NCI-H748 (cell line): Measurements from ENCODE around the gene PHIP.

ENCODE experiments used
- DNase-seq: peaks from one replicate; lab custom pipeline; 2025; ENCODE audit not compliant: unreplicated experiment; lab: John Stamatoyannopoulos, UW

PHIP gene

DNA sequence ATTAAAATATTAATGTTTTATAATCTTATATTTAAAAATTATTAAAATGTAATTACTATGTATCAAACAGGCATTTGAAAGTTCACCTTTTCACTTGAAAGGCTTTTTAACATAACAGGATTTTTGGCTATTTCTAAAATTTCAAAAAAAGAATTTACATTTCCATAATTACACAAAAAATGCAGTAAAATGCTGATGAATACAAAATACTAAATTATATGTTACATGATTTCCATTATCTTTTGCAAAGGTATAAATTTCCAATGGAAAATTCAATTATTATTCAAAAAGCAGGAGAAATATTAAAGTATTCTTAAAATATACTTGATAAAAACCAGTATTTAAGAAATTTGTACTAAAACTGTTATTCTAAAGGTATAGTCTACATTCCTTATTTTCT, 66.1 kb downstream of the PHIP start:
- no peak for DNase-seq

DNA sequence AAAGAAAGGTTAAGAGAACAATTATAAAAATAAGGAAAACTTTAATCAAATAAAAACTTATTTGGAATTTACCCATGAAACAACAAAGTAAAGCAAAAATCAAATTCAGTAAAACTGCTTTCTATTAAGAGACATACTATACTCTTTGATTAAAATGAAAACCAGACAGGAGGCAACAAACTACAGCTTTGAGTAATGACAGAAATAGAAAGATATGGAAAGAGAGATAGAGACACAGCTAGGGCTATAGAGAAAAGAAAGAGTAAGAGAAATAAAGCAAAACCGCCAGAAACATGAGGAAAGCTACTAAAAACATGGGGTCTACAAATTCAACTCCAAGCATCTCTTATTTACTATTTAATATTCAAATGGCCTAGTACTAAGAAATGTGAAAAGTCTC, 67.6 kb downstream of the PHIP start:
- no peak for DNase-seq

DNA sequence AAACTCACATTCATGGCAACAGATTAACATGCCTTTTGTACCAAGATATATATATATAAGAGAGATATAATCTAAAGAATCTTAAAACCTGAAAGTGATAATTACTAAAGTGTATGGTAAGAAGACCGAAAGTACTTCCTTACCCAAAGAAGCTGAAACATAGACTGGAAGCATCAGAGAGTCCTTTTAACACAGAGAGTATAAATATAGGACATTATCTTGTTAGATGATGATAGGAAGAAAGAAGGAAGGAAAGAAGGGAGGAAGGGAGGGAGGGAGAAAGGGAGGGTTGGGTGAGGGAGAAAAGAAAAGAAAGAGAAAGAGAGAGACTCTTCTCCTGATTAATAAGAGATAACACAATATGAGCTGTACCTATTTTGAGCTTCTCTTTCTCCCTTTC, 68.2 kb downstream of the PHIP start:
- DNase-seq = no peak

DNA sequence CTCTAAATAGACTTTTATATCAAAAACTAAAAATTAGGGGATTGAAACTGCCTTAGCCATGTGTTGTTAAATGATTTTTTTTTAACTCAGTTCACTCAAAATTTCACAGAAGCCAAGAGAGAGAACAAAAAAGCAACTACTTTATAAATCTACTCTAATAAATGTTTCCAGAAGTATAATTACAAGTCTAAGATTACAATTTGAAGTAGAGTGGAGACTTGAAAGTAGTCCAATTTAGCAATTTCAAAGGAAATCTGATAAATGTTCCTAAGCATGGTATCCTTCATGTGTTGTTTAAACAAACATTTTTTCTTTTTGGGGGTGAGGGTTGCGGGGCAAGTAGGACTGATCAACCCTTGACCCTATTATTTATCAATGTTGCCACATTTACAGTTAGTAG, 72.6 kb downstream of the PHIP start:
- DNase-seq = no peak

DNA sequence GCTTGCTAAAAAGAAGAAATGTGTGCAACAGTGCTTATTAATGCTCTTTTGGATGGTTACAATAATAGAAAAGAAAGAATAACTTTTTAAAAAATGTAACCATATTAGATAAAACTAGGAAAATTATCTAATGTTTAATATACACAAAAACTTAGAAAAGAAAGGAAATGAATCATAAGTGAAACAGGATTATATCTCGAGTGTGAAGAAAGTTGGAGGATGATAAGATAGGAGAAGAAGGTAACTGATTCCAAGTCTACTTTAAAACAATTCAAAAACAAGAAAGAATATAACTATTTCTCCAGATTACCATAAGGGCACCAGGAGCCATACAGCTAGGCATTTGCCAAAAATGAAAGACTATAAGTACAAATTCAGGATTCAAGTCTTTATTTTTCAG, 73.0 kb downstream of the PHIP start:
- DNase-seq = no peak

DNA sequence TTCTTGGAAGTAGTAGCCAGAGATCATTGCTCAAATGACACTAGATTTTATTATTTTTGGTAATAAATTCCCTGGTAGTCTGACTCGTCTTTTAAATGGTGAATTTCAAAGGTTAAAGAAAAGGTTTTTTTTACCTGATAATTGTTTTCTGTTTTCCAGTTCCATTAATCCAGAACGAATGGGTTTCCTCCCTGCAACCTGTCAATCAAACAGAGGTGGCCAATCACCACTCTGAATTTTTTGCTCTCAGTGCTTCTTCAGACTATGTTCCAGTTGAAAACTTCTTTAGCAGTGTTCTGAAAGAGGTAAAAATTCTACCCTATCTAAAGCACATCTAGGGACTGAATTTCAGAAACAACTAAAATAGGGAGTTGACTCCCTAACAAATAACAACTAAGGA, 73.8 kb downstream of the PHIP start:
- no peak for DNase-seq

DNA sequence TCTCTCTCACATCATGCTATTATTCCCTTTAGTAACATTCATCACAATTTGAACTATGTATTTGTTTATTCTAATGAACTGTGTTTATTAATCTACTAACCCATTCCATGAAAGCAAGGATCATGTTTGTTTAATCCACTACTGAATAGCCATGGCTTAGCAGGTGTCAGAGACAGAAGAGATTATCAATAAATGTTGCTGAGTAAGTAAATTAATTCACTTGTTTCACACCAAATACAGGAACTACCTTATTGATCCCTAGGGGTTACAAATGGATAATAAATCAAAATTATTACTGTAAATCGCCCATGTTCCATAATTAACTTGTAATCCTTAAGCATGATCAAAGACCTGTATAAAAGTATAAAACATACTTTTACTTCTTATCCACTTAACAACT, 76.6 kb downstream of the PHIP start:
- DNase-seq = no peak

DNA sequence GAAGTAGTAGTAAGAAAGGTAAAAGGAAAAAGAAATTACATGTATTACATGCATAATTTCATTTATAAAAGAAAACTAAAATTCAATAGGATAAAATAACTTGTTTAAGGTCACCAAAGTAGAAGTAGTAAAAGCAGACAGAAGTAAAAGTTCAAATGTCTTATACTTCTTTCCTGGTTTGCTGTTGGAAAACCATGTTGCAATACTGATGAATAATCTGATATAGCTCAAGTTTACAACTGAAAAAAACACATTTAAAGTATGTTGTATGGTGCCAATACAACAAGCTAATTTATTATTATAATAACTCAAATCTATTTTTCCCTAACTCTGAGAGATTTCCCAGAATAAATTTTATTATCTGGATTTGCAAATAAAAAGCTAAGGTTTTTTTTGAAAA, 78.3 kb downstream of the PHIP start:
- no peak for DNase-seq

DNA sequence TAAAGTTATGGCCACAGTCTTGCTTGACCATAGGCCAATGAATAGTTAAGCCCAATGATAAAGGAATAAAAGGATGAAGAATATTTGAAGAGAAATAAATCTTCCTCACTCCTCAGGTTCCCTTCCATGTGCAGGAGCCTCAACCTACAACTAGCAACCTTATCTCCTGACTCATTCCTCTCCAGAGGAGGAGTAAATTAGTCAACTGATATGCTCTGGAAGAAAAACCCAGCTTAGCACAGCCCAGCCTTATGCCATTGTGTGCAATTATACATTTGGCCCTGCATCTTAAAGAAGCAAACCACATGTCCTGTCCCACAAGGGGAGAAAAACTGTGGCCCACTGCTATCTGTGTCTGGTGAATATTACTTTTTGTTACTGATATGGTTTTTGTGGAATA, 82.1 kb downstream of the PHIP start:
- DNase-seq = no peak

DNA sequence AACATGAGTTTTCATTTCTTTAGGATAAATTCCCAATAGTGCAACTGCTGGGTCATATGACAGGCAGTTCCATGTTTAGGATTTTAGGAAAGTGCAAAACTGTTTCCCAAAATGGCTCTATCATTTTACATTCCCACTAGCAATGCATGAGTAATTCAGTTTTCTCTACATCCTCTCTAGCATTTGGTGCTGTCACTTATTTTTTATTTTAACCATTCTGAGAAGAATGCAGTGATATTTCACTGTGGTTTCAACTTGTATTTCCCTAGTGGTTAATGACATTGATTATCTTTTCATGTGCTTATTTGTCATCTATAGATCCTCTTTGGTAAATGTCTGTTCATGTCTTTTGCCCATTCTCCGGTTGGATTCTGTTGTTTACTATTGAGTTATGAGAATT, 82.7 kb downstream of the PHIP start:
- DNase-seq = no peak

DNA sequence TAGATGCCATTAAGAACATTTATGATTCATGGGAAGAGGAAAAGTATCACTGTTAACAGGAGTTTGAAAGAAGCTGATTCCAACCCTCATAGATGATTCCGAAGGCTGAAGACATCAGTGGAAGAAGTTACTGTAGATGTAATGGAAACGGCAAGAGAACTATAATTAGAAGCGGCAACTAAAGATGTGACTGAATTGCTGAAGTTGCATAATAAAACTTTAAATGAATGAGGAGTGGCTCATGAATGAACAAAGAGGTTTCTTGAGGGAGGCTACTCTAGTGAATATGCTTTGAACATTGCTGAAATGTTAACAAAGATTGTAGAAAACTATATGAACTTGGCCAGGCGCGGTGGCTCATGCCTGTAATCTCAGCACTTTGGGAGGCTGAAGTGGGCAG, 84.1 kb downstream of the PHIP start:
- no peak for DNase-seq

DNA sequence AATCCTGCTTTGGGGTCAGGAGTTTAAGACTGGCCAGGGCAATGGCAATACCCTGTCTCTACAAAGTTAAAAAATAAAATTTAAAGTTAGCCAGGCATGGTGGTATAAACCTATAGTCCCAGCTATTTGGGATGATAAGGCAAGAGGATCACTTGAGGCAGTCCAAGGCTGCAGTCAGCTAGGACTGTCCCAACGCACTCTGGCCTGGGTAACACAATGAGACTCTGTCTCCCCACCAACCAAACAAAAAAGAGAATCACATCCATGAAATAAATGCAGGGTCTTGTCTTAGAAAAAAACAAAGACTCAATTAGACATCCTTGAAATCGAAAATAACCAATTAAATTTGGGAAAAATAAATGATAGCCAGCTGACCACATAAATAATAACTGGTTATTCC, 88.9 kb downstream of the PHIP start:
- peak; percentile 25 for DNase-seq

DNA sequence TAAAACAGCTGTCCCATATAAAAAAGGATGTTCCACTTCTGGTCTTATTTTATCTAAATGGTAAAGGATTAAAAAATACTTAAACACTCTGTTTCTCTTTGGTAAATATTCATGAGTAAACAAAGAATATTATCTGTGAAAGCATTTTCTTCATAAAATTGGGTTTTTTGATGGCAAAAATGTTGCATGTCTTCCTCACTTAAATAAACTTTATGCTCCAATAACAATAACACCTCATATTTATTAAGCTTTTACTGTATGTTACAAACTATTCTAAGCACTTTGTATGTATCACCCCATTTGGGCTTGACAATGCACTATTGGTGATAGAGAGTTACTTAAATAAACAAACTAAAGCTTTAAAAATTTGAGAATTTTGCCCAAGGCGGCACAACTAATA, 91.9 kb downstream of the PHIP start:
- DNase-seq = no peak

DNA sequence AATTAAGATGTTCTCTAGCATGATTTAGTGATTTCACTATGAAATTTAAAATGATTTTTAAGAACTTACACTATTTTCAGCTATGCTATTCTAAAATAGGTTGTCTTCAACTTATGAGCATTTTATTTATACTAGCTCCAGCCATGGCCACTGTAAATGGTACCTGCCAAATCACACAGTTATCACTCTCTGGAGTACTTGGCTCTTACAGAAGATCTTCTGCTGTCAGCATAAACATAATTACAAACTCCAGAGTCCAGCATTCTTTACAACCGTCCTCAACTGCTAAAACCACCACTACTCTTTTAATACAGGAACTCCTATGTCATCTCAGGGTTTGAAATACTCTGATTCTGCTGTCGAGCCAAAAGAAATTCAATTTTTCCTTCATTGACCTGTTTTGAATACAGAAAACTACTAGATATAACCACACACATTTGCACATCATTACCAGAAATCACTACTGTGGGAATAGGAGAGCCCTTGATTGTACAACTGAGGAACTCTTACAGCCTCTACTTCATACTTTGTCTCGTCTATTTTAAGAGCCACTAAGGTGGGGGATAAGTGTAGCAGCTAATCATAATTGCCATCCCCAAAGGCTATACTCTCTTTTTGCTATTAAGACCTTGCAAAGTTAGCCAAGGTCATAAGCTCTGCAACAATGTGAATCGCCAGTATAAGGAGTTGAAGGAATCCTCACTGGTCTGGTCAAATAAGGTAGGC, 93.7 kb downstream of the PHIP start:
- no peak for DNase-seq

DNA sequence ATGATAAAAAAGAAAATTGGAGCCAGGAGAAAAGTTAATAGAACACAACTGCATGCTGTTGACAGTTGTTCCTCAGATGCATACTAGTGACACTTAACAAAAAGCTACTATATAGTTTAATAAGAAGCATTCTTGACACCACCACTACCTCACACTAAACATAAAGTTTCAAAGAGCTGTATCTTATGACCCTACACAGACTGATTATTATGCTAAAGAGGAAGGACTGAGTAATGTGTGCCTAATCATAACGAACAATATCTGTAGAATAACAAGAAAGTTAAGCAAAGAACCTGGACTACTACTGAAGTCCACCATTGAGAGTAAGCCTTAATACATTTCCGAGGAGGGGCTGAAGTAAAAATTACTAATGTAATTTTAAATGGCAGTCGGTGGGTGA, 110.9 kb downstream of the PHIP start:
- no peak for DNase-seq

DNA sequence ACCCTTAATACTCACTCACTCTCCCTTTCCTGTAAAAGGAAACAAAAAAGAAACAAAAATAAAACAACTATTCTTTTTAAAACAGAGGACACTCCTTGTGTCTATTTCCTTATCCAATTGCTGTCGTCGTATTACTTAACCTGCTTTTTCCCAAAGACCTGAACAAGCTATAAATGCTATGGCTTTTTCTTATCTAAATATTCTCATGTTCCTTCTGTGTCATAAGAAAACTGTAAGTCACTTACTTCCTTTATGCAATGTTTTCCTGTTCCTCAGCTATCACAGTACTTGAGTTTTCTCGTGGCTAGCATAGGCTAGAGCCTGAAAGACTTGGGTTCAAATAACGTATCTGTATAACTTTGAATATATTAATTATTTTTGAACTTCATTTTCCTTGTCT, 111.5 kb downstream of the PHIP start:
- DNase-seq = no peak

DNA sequence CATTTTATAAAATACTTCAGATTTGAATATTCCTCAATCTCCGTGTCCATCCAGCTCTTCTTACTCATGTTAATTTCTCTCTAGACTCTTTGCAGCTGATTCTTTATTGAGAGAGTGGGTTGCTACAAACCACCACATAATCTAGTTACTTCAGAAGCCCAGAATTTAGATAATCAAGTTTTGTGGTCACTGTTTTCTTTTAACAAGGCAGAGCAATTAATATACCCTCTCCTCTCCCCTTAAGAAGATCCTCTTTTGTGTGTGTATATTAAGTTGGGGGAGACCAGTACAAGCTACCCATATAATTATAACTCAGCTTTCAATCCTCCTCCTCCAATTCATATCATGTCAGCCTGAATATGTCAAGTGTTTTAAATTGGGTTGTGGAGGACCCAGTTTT, 115.6 kb downstream of the PHIP start:
- DNase-seq = no peak

DNA sequence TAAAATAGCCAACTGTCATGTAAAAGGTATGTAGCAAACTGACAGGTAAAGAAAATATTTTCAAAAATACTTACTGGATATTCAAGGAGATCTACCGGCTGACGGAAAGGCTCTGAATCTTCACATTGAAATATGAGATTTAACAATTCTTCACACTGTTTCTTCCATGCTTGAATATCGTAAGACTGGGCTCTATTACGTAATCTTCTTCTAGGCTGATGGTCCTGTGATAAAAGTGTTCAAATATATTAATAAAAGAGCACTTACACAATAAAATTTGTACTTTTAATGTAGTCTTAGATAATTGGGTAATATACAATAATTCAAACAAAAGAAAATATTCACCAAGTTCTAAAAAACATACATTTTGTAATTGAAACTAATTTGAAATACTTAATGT, 123.3 kb downstream of the PHIP start:
- no peak for DNase-seq

DNA sequence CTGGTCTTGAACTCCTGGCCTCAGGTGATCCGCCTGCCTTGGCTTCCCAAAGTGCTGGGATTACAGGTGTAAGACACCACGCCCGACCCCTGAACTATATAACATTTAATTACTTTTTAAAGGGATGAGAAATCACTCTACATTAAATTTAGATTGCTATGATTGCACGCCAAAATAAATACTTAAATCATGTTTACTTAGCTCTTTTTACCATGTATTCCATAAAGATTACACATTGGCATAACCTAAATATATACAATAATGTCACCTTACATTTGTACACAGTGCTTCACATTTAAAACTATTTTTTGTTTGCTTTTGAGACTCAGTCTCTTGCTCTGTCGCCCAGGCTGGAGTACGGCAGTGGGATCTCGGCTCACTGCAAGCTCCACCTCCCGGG, 124.3 kb downstream of the PHIP start:
- DNase-seq = no peak

DNA sequence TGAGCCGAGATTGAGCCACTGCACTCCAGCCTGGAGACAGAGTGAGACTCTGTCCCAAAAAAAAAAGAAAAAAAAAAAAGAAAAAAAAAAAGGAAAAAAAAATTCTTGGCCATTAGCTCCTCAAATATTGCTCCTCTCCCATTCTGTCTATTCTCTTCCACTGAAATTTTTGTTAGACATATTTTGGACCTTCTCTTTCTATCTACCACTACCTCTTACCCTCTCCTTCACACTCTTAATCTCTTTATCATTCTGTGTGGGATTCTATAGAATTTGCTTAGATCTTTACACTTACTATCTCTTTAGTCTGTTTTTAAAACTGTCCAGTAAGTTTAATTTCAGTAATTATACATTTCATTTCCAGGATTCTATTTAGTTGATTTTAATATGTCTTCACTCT, 125.7 kb downstream of the PHIP start:
- DNase-seq = no peak

DNA sequence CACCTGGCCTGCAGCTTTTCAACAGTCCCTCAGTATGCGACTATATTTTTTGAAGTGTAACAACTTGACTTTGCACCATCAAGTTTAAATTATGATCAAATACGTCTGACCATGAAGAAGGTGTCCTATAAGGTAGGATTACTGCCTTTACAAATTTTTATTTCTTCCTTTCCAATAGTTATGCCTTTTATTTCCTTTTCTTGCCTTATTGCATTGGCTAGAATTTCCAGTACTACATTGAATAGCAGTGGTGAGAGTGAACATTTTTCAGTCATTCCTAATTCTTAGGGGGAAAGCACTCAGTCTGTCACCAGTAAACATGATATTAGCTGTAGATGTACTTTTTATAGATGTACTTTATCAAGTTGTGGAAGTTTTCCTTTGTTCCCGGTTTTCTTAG, 129.3 kb downstream of the PHIP start:
- DNase-seq = no peak

DNA sequence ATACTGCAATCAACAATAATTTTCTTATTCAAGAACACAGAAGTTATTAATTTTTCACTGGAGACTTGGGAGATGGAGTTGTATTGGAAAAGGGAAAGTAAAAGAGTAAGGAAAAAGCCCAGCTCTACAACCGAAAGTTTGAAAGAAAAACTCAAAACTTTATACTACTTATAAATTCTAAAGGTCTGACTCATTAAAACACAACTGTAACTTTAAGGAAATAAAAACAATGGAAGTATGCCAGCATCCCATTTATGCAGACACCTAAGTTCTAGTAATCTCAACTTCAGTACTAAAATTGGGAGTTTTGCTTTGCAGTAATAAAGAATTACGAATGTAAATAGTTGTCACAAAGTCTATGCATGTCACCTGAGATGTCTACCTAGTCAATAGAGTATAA, 130.1 kb downstream of the PHIP start:
- no peak for DNase-seq

DNA sequence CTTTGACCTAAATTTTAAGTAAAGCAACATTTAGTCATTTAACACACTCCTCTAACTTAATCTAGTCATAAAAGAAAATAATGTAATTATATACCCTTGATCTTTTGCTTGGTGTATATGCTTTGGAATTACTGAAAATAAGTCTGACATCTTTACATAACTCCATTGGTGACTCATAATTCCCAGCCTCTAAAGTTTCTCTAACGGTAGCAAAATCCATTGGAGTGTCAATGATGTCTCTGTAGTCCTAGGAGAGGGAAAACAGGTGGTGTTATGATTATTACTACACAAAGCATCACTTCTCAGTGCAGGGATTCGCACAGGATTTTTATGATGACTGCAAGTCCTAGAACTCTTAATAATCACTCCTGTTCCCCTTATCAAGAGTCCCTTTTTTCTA, 130.5 kb downstream of the PHIP start:
- DNase-seq = no peak

DNA sequence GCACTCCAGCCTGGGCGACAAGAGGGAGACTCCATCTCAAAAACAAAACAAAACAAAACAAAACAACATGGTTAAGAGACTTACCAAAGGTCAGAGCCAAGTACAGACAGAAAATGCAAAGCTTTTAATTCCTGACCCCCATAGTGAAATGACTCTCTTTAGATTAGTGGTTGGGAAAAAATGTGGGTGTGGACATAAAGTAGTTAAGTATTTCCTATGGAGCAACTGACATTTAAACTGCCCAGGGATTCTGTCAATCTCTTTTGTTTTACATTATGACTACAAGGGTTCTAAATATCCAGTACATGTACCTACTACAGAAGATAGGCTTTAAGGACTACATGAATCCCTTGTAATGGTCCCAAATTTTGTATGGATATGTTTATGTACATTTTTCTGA, 135.6 kb downstream of the PHIP start:
- DNase-seq = no peak
